Ascending aorta (tissue), 2 donors: ENCODE measurements around the gene PEX7. TPM values are rescaled to one million over a fixed set of nuclear protein-coding genes. Genes with fewer than 3 reads are reported as not detected.
"Not testable (repeated sequence)": the region's sequence is repeated elsewhere in the genome, so short reads cannot be mapped to it uniquely, and the experiment has no call there.

ENCODE experiments used
- DNase-seq, 2 donors: peaks; one replicate each; pipeline ENCODE4 v3.0.0-alpha.2; 2019; ENCODE audit warnings: low spot score in 2 of 2
- H3K27ac ChIP-seq, 2 donors: fragments of 200-600 bp; sonication (generic); one replicate each; pipeline ENCODE4 v1.5.1; 2016 to 2017; ENCODE audit warnings: mild to moderate bottlenecking in 1 of 2
- H3K27me3 ChIP-seq: fragments of 200-600 bp; sonication (generic); one replicate; pipeline ENCODE4 v1.5.1; 2017
- H3K36me3 ChIP-seq, 2 donors: fragments of 200-600 bp; sonication (generic); one replicate each; pipeline ENCODE4 v1.5.1; 2016
- H3K4me1 ChIP-seq, 2 donors: fragments of 200-600 bp; sonication (generic); one replicate each; pipeline ENCODE4 v1.5.1; 2016 to 2017; ENCODE audit warnings: mild to moderate bottlenecking in 1 of 2
- H3K4me3 ChIP-seq, 2 donors: fragments of 200-600 bp; sonication (generic); one replicate each; pipeline ENCODE4 v1.5.1; 2016 to 2017; ENCODE audit warnings: mild to moderate bottlenecking in 1 of 2
- H3K9me3 ChIP-seq, 2 donors: fragments of 200-600 bp; sonication (generic); one replicate each; pipeline ENCODE4 v1.5.1; 2016
- CTCF ChIP-seq, 3 experiments: fragments of 200-600 bp in 2 of 3; fragments of 450-650 bp in 1 of 3; sonication (generic) in 2 of 3; IDR thresholded peaks; one replicate each; pipeline ENCODE4 v1.5.1; 2016 to 2019; ENCODE audit warnings: antibody characterized with exemption in 3 of 3, mild to moderate bottlenecking in 1 of 3, moderate library complexity in 1 of 3
- intact Hi-C: fragments of 100-400 bp; cut with DNase I; formaldehyde crosslinking; loops from one replicate; pipeline ENCODE4 v1.15.1; 2023
- total RNA-seq: library from RNA; depleted of rRNA; stranded (reverse); fragments of >200 nt; gene quantifications from one replicate; pipeline ENCODE4 v1.1.0, GENCODE V29; 2016

Gene PEX7
- total RNA-seq, 1 donor from 2014 or later, result 10.5 TPM

- H3K36me3 ChIP-seq, result no peaks in the 10 kb centered on the region
- H3K4me3 ChIP-seq, result no peak overlapping the region
- no peak for DNase-seq
- H3K27ac ChIP-seq, result no peak overlapping the region
- no peaks in the 10 kb centered on the region for H3K4me1 ChIP-seq
- H3K9me3 ChIP-seq, result no peaks in the 10 kb centered on the region
- no peaks in the 10 kb centered on the region for H3K27me3 ChIP-seq
- intact Hi-C loops, result no loop called here
- no peak for TF ChIP-seq CTCF (IDR thresholded peaks at IDR 0.05)
These were observed 42.3 kb downstream of the PEX7 start for GRCh38 chr6:136864676-136865075.

- DNase-seq, result no peak
- no peaks in the 10 kb centered on the region for H3K4me1 ChIP-seq
- intact Hi-C loops, result no loop called here
- H3K4me3 ChIP-seq, result no peak overlapping the region
- H3K27me3 ChIP-seq, result no peaks in the 10 kb centered on the region
- no peak for TF ChIP-seq CTCF (IDR thresholded peaks at IDR 0.05)
- no peak overlapping the region for H3K27ac ChIP-seq
- peaks cover 4 to 6% of the 10 kb centered on the region in 2 donors for H3K36me3 ChIP-seq
- no peaks in the 10 kb centered on the region for H3K9me3 ChIP-seq
These were observed 44.6 kb downstream of the PEX7 start for GRCh38 chr6:136866872-136867416.

- H3K27ac ChIP-seq, result no peak overlapping the region
- TF ChIP-seq CTCF (IDR thresholded peaks at IDR 0.05), result no peak
- H3K36me3 ChIP-seq, result peaks cover 4 to 24% of the 10 kb centered on the region in 2 donors
- DNase-seq, result no peak
- intact Hi-C loops, result no loop called here
- H3K27me3 ChIP-seq, result no peaks in the 10 kb centered on the region
- no peaks in the 10 kb centered on the region for H3K4me1 ChIP-seq
- peaks cover 10 to 18% of the 10 kb centered on the region in 2 donors for H3K9me3 ChIP-seq
- H3K4me3 ChIP-seq, result no peak overlapping the region
These were observed 47.1 kb downstream of the PEX7 start for GRCh38 chr6:136869451-136869850.

GRCh38 chr6:136873748-136874147 lies 51.4 kb downstream of the PEX7 start:
- Histone ChIP-seq H3K36me3 (peaks cover 4 to 24% of the 10 kb centered on the region in 2 donors), H3K27me3 (no peaks in the 10 kb centered on the region), H3K4me3 (no peak overlapping the region), H3K9me3 (peaks cover 10 to 27% of the 10 kb centered on the region in 2 donors), H3K27ac (no peak overlapping the region), H3K4me1 (no peaks in the 10 kb centered on the region)
- no peak for DNase-seq
- TF ChIP-seq CTCF (IDR thresholded peaks at IDR 0.05), result no peak
- intact Hi-C loops, result no loop called here

- H3K4me1 ChIP-seq, DNase-seq, H3K27ac ChIP-seq, H3K4me3 ChIP-seq, intact Hi-C loops, H3K27me3 ChIP-seq: not testable (repeated sequence)
- peaks cover 0 to 22% of the 10 kb centered on the region in 2 donors for H3K36me3 ChIP-seq
- H3K9me3 ChIP-seq, result peaks cover 10 to 27% of the 10 kb centered on the region in 2 donors
These were observed 54.1 kb downstream of the PEX7 start for GRCh38 chr6:136876469-136876868.

- H3K36me3 ChIP-seq, result no peaks in the 10 kb centered on the region
- DNase-seq, result no peak
- H3K27me3 ChIP-seq, result no peaks in the 10 kb centered on the region
- H3K9me3 ChIP-seq, result peaks cover 0 to 8% of the 10 kb centered on the region in 2 donors
- intact Hi-C loops, result no loop called here
- no peaks in the 10 kb centered on the region for H3K4me1 ChIP-seq
- H3K4me3 ChIP-seq, result no peak overlapping the region
- H3K27ac ChIP-seq, result no peak overlapping the region
- TF ChIP-seq CTCF (IDR thresholded peaks at IDR 0.05), result no peak
These were observed 58.5 kb downstream of the PEX7 start for GRCh38 chr6:136880748-136881460.
